Measurements from ENCODE around the gene KCNMB3. TPM values are rescaled to one million over a fixed set of nuclear protein-coding genes. Genes with fewer than 3 reads are reported as not detected.

The KCNMB3 gene
- total RNA-seq, 4 donors from 2014 or later: 0.47 to 1.7 (median 0.68) TPM

GRCh38 chr3:179234199-179234598 is 16.7 kb downstream of the KCNMB3 start:
- WGBS: 95% methylated on average over 4 of the region's 4 CpGs

GRCh38 chr3:179233043-179233442 is 17.9 kb downstream of the KCNMB3 start:
- WGBS: 98% methylated on average over 3 of the region's 3 CpGs
- no peak for DNase-seq (ENCODE audit: low spot score in 2 of 2)
- no peak for TF ChIP-seq POLR2A (IDR thresholded peaks at IDR 0.05)
- TF ChIP-seq EP300 (IDR thresholded peaks at IDR 0.05): no peak
- no peak for TF ChIP-seq CTCF (IDR thresholded peaks at IDR 0.05)
- TF ChIP-seq POLR2AphosphoS5 (IDR thresholded peaks at IDR 0.05): no peak
- peaks cover 48% of the 10 kb centered on the region for H3K36me3 ChIP-seq
- H3K27me3 ChIP-seq: no peaks in the 10 kb centered on the region
- H3K27ac ChIP-seq: no peak overlapping the region
- H3K9me3 ChIP-seq: no peaks in the 10 kb centered on the region
- no peak overlapping the region for H3K4me3 ChIP-seq
- no peaks in the 10 kb centered on the region for H3K4me1 ChIP-seq

More at GRCh38 chr3:179234199-179234598, 16.7 kb downstream of the KCNMB3 start:
- no peak overlapping the region for H3K4me3 ChIP-seq
- DNase-seq (ENCODE audit: low spot score in 2 of 2): no peak
- H3K36me3 ChIP-seq: peaks cover 43% of the 10 kb centered on the region
- H3K4me1 ChIP-seq: no peaks in the 10 kb centered on the region
- no peaks in the 10 kb centered on the region for H3K27me3 ChIP-seq
- TF ChIP-seq POLR2A (IDR thresholded peaks at IDR 0.05) (no peak), CTCF (IDR thresholded peaks at IDR 0.05) (no peak), POLR2AphosphoS5 (IDR thresholded peaks at IDR 0.05) (no peak), EP300 (IDR thresholded peaks at IDR 0.05) (no peak)
- no peak overlapping the region for H3K27ac ChIP-seq
- no peaks in the 10 kb centered on the region for H3K9me3 ChIP-seq

GRCh38 chr3:179229177-179229576 is 21.7 kb downstream of the KCNMB3 start:
- Histone ChIP-seq H3K4me3 (no peak overlapping the region), H3K27me3 (no peaks in the 10 kb centered on the region), H3K9me3 (no peaks in the 10 kb centered on the region), H3K36me3 (peaks cover 64% of the 10 kb centered on the region), H3K4me1 (no peaks in the 10 kb centered on the region), H3K27ac (no peak overlapping the region)
- no peak for DNase-seq (ENCODE audit: low spot score in 2 of 2)
- WGBS: 70% methylated on average over 5 of the region's 5 CpGs
- TF ChIP-seq POLR2AphosphoS5 (IDR thresholded peaks at IDR 0.05) (no peak), EP300 (IDR thresholded peaks at IDR 0.05) (no peak), POLR2A (IDR thresholded peaks at IDR 0.05) (no peak), CTCF (IDR thresholded peaks at IDR 0.05) (no peak)

GRCh38 chr3:179227349-179227748 is 23.6 kb downstream of the KCNMB3 start:
- H3K36me3 ChIP-seq: peaks cover 67% of the 10 kb centered on the region
- WGBS: 92% methylated on average over 3 of the region's 3 CpGs
- no peaks in the 10 kb centered on the region for H3K9me3 ChIP-seq
- no peaks in the 10 kb centered on the region for H3K4me1 ChIP-seq
- H3K27me3 ChIP-seq: no peaks in the 10 kb centered on the region
- TF ChIP-seq POLR2A (IDR thresholded peaks at IDR 0.05) (no peak), CTCF (IDR thresholded peaks at IDR 0.05) (no peak), EP300 (IDR thresholded peaks at IDR 0.05) (no peak), POLR2AphosphoS5 (IDR thresholded peaks at IDR 0.05) (no peak)
- no peak for DNase-seq (ENCODE audit: low spot score in 2 of 2)
- H3K4me3 ChIP-seq: no peak overlapping the region
- no peak overlapping the region for H3K27ac ChIP-seq

- 90% methylated on average over 1 of the region's 1 CpG for WGBS
- H3K27ac ChIP-seq: no peak overlapping the region
- H3K9me3 ChIP-seq: no peaks in the 10 kb centered on the region
- H3K27me3 ChIP-seq: no peaks in the 10 kb centered on the region
- peaks cover 58% of the 10 kb centered on the region for H3K36me3 ChIP-seq
- no peak overlapping the region for H3K4me3 ChIP-seq
- TF ChIP-seq CTCF (IDR thresholded peaks at IDR 0.05) (no peak), EP300 (IDR thresholded peaks at IDR 0.05) (no peak), POLR2A (IDR thresholded peaks at IDR 0.05) (no peak), POLR2AphosphoS5 (IDR thresholded peaks at IDR 0.05) (no peak)
- no peaks in the 10 kb centered on the region for H3K4me1 ChIP-seq
- no peak for DNase-seq (ENCODE audit: low spot score in 2 of 2)
Measured at GRCh38 chr3:179224584-179224983, 26.3 kb downstream of the KCNMB3 start.
